PFSK-1 (cell line): Measurements from ENCODE around the gene PURB.

Source experiments
- FOXP2 ChIP-seq: optimal IDR thresholded peaks from 2 replicates; pipeline ENCODE3; 2011; ENCODE audit warnings: borderline replicate concordance, control low read depth, inconsistent platforms; ENCODE audit not compliant: insufficient read depth; ENCODE audit errors: extremely low read length, extremely low read depth
- POLR2AphosphoS5 ChIP-seq: IDR thresholded peaks from 2 replicates; pipeline ENCODE4 v1.6.1; 2012; ENCODE audit warnings: low read depth, mild to moderate bottlenecking, control low read depth, low read length, moderate library complexity
- REST ChIP-seq, 2 experiments: IDR thresholded peaks; 2 replicates each; pipeline versions ENCODE4 v1.6.1 to v1.8.0; 2011 to 2012; ENCODE audit warnings: low read depth in 2 of 2, low read length in 2 of 2, control low read depth in 1 of 2, inconsistent platforms in 1 of 2, mild to moderate bottlenecking in 1 of 2, moderate library complexity in 1 of 2; ENCODE audit not compliant: insufficient read depth in 1 of 2
- SIN3A ChIP-seq: IDR thresholded peaks from 2 replicates; pipeline ENCODE4 v1.6.1; 2012; ENCODE audit warnings: mild to moderate bottlenecking, low read length, moderate library complexity, borderline replicate concordance; ENCODE audit not compliant: insufficient read depth
- TAF1 ChIP-seq: IDR thresholded peaks from 2 replicates; pipeline ENCODE4 v1.6.1; 2012; ENCODE audit warnings: low read length, control low read depth, borderline replicate concordance; ENCODE audit not compliant: insufficient read depth

Gene PURB

GRCh38 chr7:44893710-44894234 is 8.4 kb upstream of the PURB start:
- TF ChIP-seq POLR2AphosphoS5 (no peak), SIN3A (no peak), TAF1 (no peak), REST (IDR thresholded peaks at IDR 0.05; ENCODE audit: insufficient read depth in 1 of 2, low read depth in 2 of 2, low read length in 2 of 2) (no peak), FOXP2 (no peak)

- TF ChIP-seq TAF1 (no peak), SIN3A (no peak), POLR2AphosphoS5 (no peak), REST (IDR thresholded peaks at IDR 0.05; ENCODE audit: insufficient read depth in 1 of 2, low read depth in 2 of 2, low read length in 2 of 2) (no peak), FOXP2 (no peak)
Observed at GRCh38 chr7:44891791-44892190, 6.5 kb upstream of the PURB start.

GRCh38 chr7:44891372-44891771 is 6.0 kb upstream of the PURB start:
- TF ChIP-seq TAF1 (no peak), POLR2AphosphoS5 (no peak), FOXP2 (no peak), SIN3A (no peak), REST (IDR thresholded peaks at IDR 0.05; ENCODE audit: insufficient read depth in 1 of 2, low read depth in 2 of 2, low read length in 2 of 2) (no peak)

- TF ChIP-seq SIN3A (no peak), POLR2AphosphoS5 (no peak), FOXP2 (no peak)
Observed at GRCh38 chr7:44889086-44889781, 3.9 kb upstream of the PURB start.

- no peak for TF ChIP-seq REST (IDR thresholded peaks at IDR 0.05; ENCODE audit: insufficient read depth in 1 of 2, low read depth in 2 of 2, low read length in 2 of 2)
- no peak for TF ChIP-seq TAF1
- no peak for TF ChIP-seq FOXP2
- TF ChIP-seq POLR2AphosphoS5, result no peak
- no peak for TF ChIP-seq SIN3A
Observed at GRCh38 chr7:44887293-44887692, 2.0 kb upstream of the PURB start.
